GM23338 (cell line): ENCODE measurements around the gene PCDHA10. TPM values are rescaled to one million over a fixed set of nuclear protein-coding genes. Genes with fewer than 3 reads are reported as not detected.
"Not testable (repeated sequence)": the region's sequence is repeated elsewhere in the genome, so short reads cannot be mapped to it uniquely, and the experiment has no call there.

ENCODE experiments used
- ATAC-seq: fragments of 200-7000 bp; cut with Tn5 transposase; 3 replicates; pipeline ENCODE4 v1.9.1; 2020
- DNase-seq: peaks from one replicate; pipeline ENCODE4 v3.0.0-alpha.2; 2015; ENCODE audit warnings: low spot score
- H2AFZ ChIP-seq: fragments of 200-600 bp; sonication (generic); 2 replicates; pipeline ENCODE4 v1.8.0; 2016; ENCODE audit warnings: antibody characterized with exemption, mild to moderate bottlenecking, moderate library complexity
- H3F3A ChIP-seq: fragments of 200-600 bp; sonication (generic); replicated peaks from 2 replicates; pipeline ENCODE4 v1.8.0; 2017; ENCODE audit warnings: antibody characterized with exemption, mixed run types, low read depth
- H3K27ac ChIP-seq: fragments of 200-600 bp; sonication (generic); 2 replicates; pipeline ENCODE4 v1.6.1; 2016; ENCODE audit warnings: low read depth
- H3K27me3 ChIP-seq: fragments of 200-600 bp; sonication (generic); 2 replicates; pipeline ENCODE4 v1.8.0; 2016; ENCODE audit warnings: mild to moderate bottlenecking, mixed run types, moderate library complexity; ENCODE audit not compliant: insufficient read depth
- H3K36me3 ChIP-seq: fragments of 200-600 bp; sonication (generic); 2 replicates; pipeline ENCODE4 v1.8.0; 2016; ENCODE audit warnings: mild to moderate bottlenecking; ENCODE audit not compliant: insufficient read depth
- H3K4me1 ChIP-seq: fragments of 200-600 bp; sonication (generic); 2 replicates; pipeline ENCODE4 v1.8.0; 2016; ENCODE audit warnings: mild to moderate bottlenecking, moderate library complexity; ENCODE audit not compliant: insufficient read depth
- H3K4me2 ChIP-seq: fragments of 200-600 bp; sonication (generic); 2 replicates; pipeline ENCODE4 v1.7.1; 2017; ENCODE audit warnings: mixed run types
- H3K4me3 ChIP-seq: fragments of 200-600 bp; sonication (generic); 2 replicates; pipeline ENCODE4 v1.6.1; 2016; ENCODE audit warnings: mixed run types
- H3K79me2 ChIP-seq: fragments of 200-600 bp; sonication (generic); replicated peaks from 2 replicates; pipeline ENCODE4 v1.8.0; 2017; ENCODE audit warnings: mild to moderate bottlenecking; ENCODE audit not compliant: insufficient read depth
- H3K9me2 ChIP-seq: fragments of 200-600 bp; sonication (generic); 2 replicates; pipeline ENCODE4 v1.8.0; 2017; ENCODE audit not compliant: insufficient read depth
- H4K20me1 ChIP-seq: fragments of 200-600 bp; sonication (generic); replicated peaks from 2 replicates; pipeline ENCODE4 v1.8.0; 2017; ENCODE audit warnings: mild to moderate bottlenecking; ENCODE audit not compliant: insufficient read depth
- H3K27ac Mint-ChIP-seq: 2 replicates; pipeline ENCODE4 v1.8.0; 2020; ENCODE audit warnings: inconsistent platforms, mild to moderate bottlenecking, moderate library complexity, mixed read lengths
- H3K27me3 Mint-ChIP-seq: 3 replicates; pipeline ENCODE4 v1.8.0; 2022; ENCODE audit warnings: low read depth, mild to moderate bottlenecking, moderate library complexity, mixed read lengths, inconsistent platforms; ENCODE audit not compliant: insufficient read depth, poor library complexity
- H3K36me3 Mint-ChIP-seq: 3 replicates; pipeline ENCODE4 v1.8.0; 2021; ENCODE audit warnings: low read depth, mild to moderate bottlenecking, inconsistent platforms, moderate library complexity, mixed read lengths
- H3K4me1 Mint-ChIP-seq: 3 replicates; pipeline ENCODE4 v1.8.0; 2020; ENCODE audit warnings: mild to moderate bottlenecking, inconsistent platforms, mixed read lengths
- H3K4me3 Mint-ChIP-seq: 3 replicates; pipeline ENCODE4 v1.8.0; 2021; ENCODE audit warnings: moderate library complexity, mild to moderate bottlenecking, inconsistent platforms, mixed read lengths
- H3K9me3 Mint-ChIP-seq: 3 replicates; pipeline ENCODE4 v1.8.0; 2020; ENCODE audit warnings: moderate library complexity, mild to moderate bottlenecking, inconsistent platforms, mixed read lengths
- CTCF ChIP-seq, 2 experiments: fragments of 200-600 bp in 1 of 2; sonication (generic) in 1 of 2; conservative IDR thresholded peaks; 2 replicates each; pipeline versions ENCODE4 v1.5.1 to v1.6.1; 2016 to 2017; ENCODE audit warnings: antibody characterized with exemption in 2 of 2, low read depth in 2 of 2, mild to moderate bottlenecking in 2 of 2, moderate library complexity in 1 of 2
- JUNB ChIP-seq: IDR thresholded peaks from one replicate; pipeline ENCODE4 v1.6.1; 2016; ENCODE audit warnings: antibody characterized with exemption; ENCODE audit not compliant: unreplicated experiment
- POLR2AphosphoS5 ChIP-seq: IDR thresholded peaks from 2 replicates; pipeline ENCODE4 v1.6.1; 2016; ENCODE audit warnings: antibody characterized with exemption, low read depth
- polyA plus RNA-seq: library from polyadenylated mRNA; unstranded; fragments of >200 nt; fragmentation: Nextera tagmentation; extraction: Ambion mirVana; gene quantifications from 2 replicates; pipeline ENCODE4 v1.2.1, GENCODE V29; 2016
- total RNA-seq: library from RNA; depleted of rRNA; stranded (reverse); fragments of >200 nt; shearing (Covaris generic); gene quantifications from 2 replicates; pipeline ENCODE4 v1.2.3, GENCODE V29; 2014

Gene PCDHA10
- total and polyA plus RNA-seq, 2 experiments from 2014 or later: 3.9 to 11.6 TPM

- Histone ChIP-seq H2AFZ (no peak overlapping the region), H3K36me3 (peaks cover 4% of the 10 kb centered on the region; the same call in 1 of the 2 replicates), H3K27ac (no peak overlapping the region), H3K9me2 (no peaks in the 10 kb centered on the region), H3K27me3 (no peaks in the 10 kb centered on the region), H3K79me2 (no peaks in the 10 kb centered on the region), H3K4me1 (0 out of 2 replicates have a peak, but pooled peaks cover 7% of the 10 kb centered on the region), H4K20me1 (peaks cover 4% of the 10 kb centered on the region; the same call in 1 of the 2 replicates), H3F3A (no peaks in the 10 kb centered on the region; the same call in 1 of the 2 replicates), H3K4me3 (no peak overlapping the region), H3K4me2 (no peak overlapping the region)
- Mint-ChIP-seq H3K4me1 (no peaks in the 10 kb centered on the region; the same call in 2 of the 3 replicates), H3K9me3 (peaks cover 4% of the 10 kb centered on the region; the same call in 1 of the 3 replicates), H3K36me3 (peaks cover 8% of the 10 kb centered on the region), H3K27me3 (no peaks in the 10 kb centered on the region), H3K27ac (no peak overlapping the region), H3K4me3 (no peak overlapping the region)
- TF ChIP-seq POLR2AphosphoS5: no peak
- no peak for TF ChIP-seq JUNB
- ATAC-seq: no peak
- no peak for DNase-seq
Measured at GRCh38 chr5:140842798-140843733, 12.6 kb upstream of the PCDHA10 start.

GRCh38 chr5:140848139-140849102 is 7.3 kb upstream of the PCDHA10 start, which contains the start of gene PCDHA9:
TSS of gene PCDHA9 (plus strand) at chr5:140848382. CDS start at chr5:140848496, 114 bp downstream.
- H3K36me3 ChIP-seq, H3F3A ChIP-seq, H3K4me1 Mint-ChIP-seq, H3K27ac ChIP-seq, H3K9me3 Mint-ChIP-seq, H3K4me1 ChIP-seq, DNase-seq, H3K27me3 Mint-ChIP-seq, H3K79me2 ChIP-seq, H3K9me2 ChIP-seq, H3K27ac Mint-ChIP-seq, H3K36me3 Mint-ChIP-seq, H4K20me1 ChIP-seq, H3K27me3 ChIP-seq: not testable (repeated sequence)
- Histone ChIP-seq H3K4me2 (peak within 1 kb of the TSS; percentile 82), H2AFZ (peak within 1 kb of the TSS; percentile 96), H3K4me3 (peak within 1 kb of the TSS; percentile 70)
- H3K4me3 Mint-ChIP-seq: peak within 1 kb of the TSS; percentile 82
- ATAC-seq: peak; percentile 97
- peak; percentile 43 to 50; a peak in 3 of 4 replicates for TF ChIP-seq CTCF (conservative IDR thresholded peaks at IDR 0.05; ENCODE audit: low read depth in 2 of 2)

DNA sequence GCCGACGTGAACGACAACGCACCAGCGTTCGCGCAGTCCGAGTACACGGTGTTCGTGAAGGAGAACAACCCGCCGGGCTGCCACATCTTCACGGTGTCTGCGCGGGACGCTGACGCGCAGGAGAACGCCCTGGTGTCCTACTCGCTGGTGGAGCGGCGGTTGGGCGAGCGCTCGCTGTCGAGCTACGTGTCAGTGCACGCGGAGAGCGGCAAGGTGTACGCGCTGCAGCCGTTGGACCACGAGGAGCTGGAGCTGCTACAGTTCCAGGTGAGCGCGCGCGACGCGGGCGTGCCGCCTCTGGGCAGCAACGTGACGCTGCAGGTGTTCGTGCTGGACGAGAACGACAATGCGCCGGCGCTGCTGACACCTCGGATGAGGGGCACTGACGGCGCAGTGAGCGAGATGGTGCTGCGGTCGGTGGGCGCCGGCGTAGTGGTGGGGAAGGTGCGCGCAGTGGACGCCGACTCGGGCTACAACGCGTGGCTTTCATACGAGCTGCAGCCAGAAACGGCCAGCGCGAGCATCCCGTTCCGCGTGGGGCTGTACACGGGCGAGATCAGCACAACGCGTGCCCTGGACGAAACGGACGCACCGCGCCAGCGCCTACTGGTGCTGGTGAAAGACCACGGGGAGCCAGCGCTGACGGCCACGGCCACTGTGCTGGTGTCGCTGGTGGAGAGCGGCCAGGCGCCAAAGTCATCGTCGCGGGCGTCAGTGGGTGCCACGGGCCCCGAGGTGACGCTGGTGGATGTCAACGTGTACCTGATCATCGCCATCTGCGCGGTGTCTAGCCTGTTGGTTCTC is 5.7 kb upstream of the PCDHA10 start:
- H3K9me2 ChIP-seq, H3K27me3 Mint-ChIP-seq, H3K27me3 ChIP-seq, H3F3A ChIP-seq, H3K4me1 ChIP-seq, H3K27ac ChIP-seq, H3K27ac Mint-ChIP-seq, H4K20me1 ChIP-seq, H2AFZ ChIP-seq, H3K4me2 ChIP-seq, H3K4me1 Mint-ChIP-seq, H3K79me2 ChIP-seq, H3K36me3 Mint-ChIP-seq, H3K36me3 ChIP-seq, H3K9me3 Mint-ChIP-seq, ATAC-seq, H3K4me3 ChIP-seq, DNase-seq, H3K4me3 Mint-ChIP-seq: not testable (repeated sequence)
